Activated CD8-positive, alpha-beta memory T cell treated with anti-CD3 and anti-CD28 coated beads, Interleukin-2, amount 50 U/mL, for 24 hours (primary cell): ENCODE results near the gene SSRP1.
A peak's percentile ranks its signal among the peaks of the same experiment; 100 is the strongest.

Experiments
- DNase-seq: peaks from one replicate; pipeline ENCODE4 v3.0.0-alpha.2; 2020; ENCODE audit errors: extremely low read depth

The SSRP1 gene

DNA sequence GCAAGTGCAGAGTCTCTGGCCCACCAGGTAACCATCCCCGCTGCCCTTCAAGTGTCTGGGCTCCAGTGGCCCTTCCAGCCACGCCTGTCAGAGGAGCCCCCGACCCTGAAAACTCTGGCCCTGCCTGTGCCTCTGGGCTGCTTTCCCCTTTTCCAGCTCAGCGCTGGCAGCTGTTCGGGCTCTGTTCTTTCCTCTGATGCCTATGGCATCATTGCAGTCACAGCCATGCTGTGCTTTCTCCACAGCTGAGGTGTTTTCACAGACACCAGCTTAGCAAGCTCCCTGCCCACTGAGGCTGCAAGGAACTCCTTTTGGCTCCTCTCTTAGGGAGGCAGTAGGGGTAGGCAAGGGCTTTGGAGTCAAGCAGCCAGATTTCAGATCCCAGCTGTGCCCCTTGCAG lies 23.7 kb upstream of the SSRP1 start:
- DNase-seq, result no peak

DNA sequence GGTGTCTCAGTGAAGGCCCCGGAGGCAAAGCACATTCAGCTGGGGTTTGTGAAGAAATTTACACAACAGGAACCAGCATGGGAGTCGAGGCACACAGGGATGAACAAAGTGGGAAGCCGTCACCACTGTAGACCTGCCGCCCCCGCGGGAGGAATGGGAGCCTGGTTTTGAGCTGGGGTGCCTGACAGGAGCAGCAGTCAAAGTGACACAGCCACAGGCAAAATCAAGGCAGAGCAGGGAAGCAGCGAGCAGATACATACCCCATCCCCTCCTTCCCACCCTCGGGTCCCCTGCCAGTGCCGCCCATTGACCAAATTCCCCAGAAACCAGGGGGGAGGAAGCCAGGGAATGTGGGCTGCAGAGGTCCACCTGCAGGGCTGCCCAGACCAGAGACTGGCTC lies 23.3 kb upstream of the SSRP1 start:
- DNase-seq, result no peak

GRCh38 chr11:57358543-57358961 lies 22.9 kb upstream of the SSRP1 start:
- no peak for DNase-seq

DNA sequence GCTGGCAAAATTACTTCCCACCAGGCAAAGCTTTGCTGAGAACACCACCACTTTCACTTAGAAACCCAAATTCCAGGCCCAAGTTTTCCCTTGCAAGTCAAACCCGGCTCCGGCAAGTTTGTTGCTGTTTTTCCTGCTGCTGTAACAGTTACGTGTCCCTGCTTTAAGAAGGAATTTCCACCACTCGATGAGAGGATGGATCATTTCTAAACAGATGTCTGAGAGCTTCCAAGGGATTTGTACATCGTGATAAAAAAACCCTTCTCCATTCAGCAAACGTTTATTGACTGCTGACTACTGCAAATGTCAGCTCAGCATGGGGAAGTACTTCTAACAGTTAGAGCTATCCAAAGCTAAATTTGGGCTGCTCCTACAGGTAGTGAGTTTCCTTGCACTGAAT lies 22.2 kb upstream of the SSRP1 start:
- no peak for DNase-seq

GRCh38 chr11:57357310-57357709 lies 21.6 kb upstream of the SSRP1 start:
- DNase-seq, result no peak

DNA sequence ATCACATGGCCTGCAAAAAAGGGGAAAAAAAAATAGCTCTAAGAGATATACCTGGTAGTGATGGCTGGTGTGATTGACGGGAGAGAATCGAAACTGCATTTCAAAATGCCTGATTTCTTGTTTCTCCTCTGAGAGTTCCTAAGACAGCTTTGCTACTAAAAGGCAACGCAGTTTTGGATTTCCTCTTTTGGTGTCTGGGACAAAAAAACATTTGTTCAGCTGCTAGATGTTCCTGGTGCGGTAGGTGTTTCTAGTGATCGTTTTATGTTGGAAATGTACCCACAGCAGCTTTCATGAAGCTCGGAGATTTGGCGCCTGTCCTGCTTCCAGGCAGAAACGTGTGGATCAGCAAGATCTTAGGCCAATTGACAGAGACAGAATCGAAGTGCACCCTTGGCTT lies 20.6 kb upstream of the SSRP1 start:
- no peak for DNase-seq

- no peak for DNase-seq
Measured at GRCh38 chr11:57354699-57355098, 19.0 kb upstream of the SSRP1 start.

GRCh38 chr11:57353852-57354251 lies 18.2 kb upstream of the SSRP1 start:
- DNase-seq, result no peak

- DNase-seq, result no peak
Measured at GRCh38 chr11:57353446-57353845, 17.8 kb upstream of the SSRP1 start.

- DNase-seq, result no peak
Measured at GRCh38 chr11:57353036-57353435, 17.3 kb upstream of the SSRP1 start.

DNA sequence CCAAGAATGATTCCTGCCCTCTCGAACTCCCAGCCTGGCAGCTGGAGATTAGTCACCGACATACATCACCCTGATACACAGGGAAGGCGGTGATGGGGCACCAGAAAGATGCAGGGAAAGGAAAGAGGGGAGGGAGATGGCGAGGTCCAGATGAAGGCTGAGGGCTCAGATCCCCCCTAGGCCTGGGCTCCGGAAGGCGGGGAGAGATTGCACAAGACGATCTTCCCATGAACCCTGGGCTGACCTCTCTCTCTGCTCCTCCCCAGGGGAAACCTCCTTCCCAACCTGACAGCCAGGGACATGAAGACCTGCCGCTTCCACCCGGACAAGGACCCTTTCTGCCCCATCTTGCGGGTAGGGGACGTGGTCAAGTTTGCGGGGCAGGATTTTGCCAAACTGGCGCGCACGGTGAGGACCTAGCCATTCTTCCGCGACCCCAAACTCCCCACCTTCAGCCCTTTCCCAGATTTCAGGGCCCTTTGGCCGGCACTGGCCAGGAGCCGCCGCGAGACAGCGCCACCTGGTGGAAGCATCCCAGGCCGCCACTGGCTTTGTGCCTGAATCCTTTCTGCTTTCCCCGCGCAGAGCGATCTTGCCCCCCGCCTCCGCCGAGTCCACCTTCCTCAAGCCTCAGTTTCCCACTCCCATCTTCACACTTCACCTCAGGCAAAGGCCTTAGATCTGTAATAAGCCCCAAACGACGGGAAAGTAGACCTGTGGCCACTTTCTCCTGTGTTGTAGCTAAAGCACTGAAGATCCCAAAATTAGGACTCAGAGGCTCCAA lies 14.0 kb upstream of the SSRP1 start:
- DNase-seq, result no peak

DNA sequence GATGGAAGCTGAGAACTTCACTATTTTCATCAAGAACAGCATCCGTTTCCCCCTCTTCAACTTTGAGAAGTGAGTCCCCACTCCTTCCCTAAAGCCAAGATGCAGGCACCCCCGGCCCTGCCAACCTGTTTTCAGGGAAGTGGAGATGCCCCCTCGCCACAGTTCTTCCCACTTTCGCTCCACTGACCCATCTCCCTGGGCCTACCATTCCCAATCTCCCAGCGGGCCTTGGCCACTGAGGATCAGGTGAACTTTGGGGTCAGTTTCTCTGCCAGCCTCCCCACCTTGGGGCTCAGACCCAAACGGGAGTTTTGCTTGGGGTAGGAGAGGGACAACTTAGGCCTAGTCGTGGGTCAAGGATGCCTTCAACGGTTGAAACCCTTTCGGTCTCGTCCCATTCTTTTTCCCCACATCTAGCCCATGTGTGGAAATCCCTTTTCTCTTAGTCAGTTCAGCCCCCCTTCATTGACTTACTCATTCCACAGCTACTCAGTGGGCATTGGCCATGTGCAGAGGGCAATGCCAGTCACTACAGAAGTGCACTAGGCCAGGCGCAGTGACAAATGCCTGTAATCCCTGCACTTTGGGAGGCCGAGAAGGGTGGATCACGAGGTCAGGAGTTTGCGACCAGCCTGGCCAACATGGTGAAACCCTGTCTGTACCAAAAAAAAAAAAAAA lies 13.1 kb upstream of the SSRP1 start:
- no peak for DNase-seq

- DNase-seq, result no peak
Measured at GRCh38 chr11:57348052-57348451, 12.4 kb upstream of the SSRP1 start.

- no peak for DNase-seq
Measured at GRCh38 chr11:57347336-57347735, 11.6 kb upstream of the SSRP1 start.

GRCh38 chr11:57345555-57346211 lies 10.0 kb upstream of the SSRP1 start:
- DNase-seq, result peak; percentile 56

GRCh38 chr11:57344826-57345225 lies 9.1 kb upstream of the SSRP1 start:
- DNase-seq, result no peak

DNA sequence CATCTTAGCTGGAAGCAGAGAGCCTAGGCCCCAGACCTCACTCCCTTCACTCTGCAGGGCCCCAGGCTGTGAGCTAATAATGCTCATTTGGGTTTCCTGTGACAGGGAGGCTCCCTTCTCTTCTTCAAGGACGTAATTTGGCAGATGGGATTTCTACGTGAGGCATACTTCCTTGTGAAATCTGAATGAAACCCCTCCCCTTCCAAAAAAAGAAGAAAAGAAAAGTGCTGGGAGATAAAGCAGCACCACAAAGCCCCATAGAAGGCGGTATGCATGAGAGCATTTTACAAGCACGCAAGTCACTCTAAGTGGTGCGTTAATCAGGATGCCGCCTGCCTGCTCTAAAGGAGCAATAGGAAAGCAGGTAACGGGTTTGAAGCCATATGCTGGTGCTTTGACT lies 8.1 kb upstream of the SSRP1 start:
- DNase-seq, result no peak

GRCh38 chr11:57342702-57343101 lies 7.0 kb upstream of the SSRP1 start:
- no peak for DNase-seq

GRCh38 chr11:57341250-57341808 lies 5.6 kb upstream of the SSRP1 start:
- DNase-seq, result no peak

- DNase-seq, result no peak
Measured at GRCh38 chr11:57340039-57340615, 4.4 kb upstream of the SSRP1 start.

DNA sequence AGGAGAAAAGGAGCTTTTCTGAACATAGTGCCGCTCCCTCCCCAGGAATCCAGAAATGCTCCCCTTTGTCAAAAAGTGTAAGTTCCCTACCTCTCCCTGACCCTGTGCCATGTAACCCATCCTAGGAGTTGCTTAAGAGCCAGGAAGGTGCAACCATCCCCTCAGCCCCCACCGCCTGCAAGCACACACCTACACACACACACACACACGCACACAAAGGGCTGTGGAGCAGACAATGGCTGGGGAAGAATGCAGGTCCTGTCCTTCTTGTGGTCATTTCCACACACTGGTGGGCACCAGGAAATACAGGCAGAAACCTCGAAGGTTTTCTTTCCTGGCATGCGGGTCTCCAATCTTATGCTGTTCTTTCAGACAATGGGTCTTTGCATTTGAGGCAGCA lies 3.6 kb upstream of the SSRP1 start:
- DNase-seq, result no peak

DNA sequence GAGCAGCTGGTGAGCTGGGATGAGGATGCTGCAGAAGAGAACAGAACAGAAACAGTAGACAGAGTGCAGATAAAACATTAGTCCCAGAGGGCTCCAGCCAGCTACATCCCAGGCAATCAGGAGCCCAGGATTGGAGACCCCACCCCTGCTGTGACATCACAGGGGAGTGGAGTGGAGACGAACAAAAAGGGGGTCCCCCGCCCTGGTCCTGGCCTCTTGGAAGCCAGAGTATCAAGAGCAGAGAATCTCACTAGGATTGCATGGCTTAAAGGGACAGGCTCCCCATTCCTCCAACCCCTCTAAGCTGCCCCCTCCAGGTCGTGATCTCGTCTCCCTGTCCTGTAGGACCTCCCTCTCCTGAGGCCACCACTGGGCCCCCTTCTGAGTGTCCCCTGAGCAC lies 2.5 kb upstream of the SSRP1 start, which contains the start of gene P2RX3:
TSS of gene P2RX3 (plus strand) at position 211 of the 400 bp plus-strand sequence. CDS start 199 bp downstream, outside the sequence.
- DNase-seq, result no peak
